NCI-H2196 (cell line): ENCODE results near the gene SVEP1.

Experiments used
- DNase-seq: peaks from one replicate; lab custom pipeline; 2025; ENCODE audit not compliant: unreplicated experiment; lab: John Stamatoyannopoulos, UW

SVEP1 gene

DNA sequence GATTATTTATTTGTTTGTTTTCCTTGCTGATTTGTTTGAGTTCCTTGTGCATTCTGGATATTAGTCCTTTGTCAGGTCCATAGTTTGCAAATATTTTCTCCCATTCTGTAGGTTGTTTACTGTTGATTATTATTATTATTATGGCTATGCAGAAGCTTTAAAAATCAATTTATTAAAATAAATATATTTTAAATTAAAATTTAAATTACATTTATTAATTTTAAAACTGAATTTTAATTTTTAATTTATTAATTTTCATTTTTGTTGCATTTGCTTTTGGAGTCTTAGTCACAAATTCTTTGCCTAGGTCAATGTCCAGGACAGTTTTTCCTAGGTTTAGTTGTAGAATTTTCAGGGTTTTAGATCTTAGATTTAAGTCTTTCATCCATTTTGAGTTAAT, 50.9 kb downstream of the SVEP1 start:
- no peak for DNase-seq

DNA sequence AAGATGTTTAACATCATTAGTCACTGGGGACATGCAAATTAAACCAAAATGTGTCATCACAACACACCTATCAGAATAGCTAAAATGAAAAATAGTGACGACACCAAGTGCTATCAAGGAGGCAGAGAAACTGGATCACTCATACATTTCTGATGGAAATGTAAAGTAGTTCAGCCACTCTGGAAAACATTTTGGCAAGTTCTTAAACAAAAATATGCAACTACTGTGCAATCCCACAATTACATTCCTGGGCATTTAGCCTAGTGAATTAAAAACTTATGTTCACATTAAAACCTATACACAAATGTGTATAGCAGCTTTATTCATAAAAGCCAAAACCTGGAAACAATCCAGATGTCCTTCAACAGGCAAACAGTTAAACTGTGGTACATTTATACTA, 53.1 kb downstream of the SVEP1 start:
- no peak for DNase-seq

DNA sequence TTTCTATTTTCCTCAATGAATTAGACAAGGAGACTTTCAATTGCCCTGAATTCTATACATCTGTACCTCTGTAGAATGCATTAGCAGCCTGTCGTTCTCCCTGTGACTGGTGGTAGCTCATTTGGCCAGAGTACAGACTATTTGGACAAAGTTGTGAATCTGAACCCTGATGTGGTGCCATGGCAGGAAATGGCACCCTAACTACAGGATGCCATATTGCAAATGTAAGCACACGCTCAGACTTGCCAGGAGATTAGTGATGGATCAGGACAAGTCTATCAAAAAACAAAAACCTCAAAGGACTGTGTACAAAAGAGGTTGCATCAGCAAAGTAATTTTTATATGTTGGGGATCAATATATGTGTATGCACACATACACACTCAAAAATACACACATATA, 58.3 kb downstream of the SVEP1 start:
- no peak for DNase-seq

DNA sequence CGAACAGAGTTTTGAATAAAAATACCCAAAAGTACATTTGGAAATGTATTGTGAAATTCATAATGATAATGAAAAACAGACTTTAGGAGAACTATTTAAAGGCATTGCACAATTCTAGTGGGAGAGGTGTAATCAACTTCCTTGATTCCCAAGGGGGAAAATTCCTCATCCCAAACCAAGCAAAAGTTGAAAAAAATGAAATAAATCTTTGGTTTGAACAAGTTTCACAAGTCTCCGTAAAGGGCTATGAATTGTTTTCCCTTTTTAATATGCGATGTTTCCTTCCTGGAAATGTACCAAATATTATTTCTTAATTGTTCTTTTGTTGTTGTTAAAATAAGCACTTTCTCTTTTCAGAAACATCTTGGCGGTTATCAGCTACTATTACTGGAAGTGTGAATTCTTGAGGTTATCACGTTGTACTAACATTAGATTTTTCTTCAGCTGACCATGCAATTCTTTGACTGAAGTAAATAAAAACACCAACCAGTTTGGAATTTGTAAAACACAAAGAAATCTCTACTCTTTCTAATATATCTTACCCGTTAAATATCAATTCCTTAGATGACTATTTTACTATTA, 59.3 kb downstream of the SVEP1 start:
- no peak for DNase-seq

DNA sequence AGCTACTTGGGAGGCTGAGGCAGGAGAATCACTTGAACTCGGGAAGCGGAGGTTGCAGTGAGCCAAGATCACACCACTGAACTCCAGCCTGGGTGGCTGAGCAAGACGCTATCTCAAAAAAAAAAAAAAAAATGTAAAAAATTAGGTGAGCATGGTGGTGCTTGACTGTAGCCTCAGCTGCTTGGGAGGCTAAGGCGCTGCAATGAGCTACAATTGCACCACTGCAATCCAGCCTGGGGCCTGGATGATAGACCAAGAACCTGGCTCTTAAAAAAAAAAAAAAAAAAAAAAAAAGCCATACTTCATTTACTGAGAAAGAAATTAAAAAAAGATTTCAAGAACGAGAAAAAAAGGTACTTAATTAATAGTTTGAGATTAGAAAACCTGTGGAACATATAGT, 62.1 kb downstream of the SVEP1 start:
- DNase-seq, result no peak

DNA sequence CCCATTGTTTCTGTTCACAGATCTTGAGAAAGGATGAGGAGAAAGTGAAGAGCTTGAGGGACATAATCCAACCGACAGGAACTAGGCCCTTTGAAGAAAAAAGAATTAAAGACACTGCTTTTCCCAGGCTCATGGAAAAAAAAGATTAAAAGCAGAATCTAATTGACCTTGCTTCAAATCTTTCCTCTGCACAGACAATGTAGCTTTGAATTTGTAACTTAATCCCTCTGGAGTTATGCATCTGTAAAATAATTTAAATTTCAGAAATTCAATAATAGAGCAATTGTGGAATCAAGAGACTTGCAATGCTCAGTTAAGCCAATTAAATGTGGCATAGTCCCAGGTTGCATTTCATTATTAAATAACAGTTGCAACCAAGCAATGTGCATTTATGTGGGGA, 64.6 kb downstream of the SVEP1 start:
- no peak for DNase-seq

DNA sequence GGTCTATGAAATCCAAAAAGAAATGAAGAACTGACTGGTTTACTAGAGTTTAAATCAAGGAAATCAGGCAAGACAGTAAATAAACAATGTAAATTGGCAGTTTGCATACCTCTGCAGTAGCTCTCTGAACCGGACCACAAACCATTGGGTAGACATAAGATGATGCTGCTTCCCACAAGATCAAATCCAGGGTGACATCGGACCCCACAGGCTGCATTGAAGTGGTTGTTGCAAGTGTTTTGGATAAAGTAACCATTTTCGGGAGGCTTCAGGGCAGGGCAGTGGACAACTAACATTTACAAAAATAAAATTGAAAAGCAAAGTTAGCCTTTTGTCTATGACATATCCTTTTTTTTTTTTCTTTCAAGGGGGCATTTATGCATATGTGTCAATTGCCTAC, 66.7 kb downstream of the SVEP1 start:
- DNase-seq, result no peak

DNA sequence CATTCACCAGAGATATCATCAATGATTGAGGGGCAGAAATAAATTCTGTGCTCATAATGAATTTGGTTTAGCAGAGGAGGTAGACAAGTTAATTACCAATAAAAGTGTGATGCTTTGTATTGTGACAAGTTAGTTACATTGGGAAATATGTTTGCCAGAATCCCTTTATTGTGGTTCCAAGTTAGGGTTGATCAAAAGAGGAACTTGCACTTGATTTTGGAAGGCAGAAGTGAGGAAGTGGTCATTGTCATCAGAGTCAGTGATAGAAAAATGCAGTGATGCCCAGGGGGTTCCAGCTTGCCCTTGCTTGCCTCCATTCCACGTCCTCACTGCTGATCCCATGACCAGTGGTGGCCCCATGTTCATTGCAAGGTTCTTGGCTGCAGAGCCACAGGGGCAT, 69.7 kb downstream of the SVEP1 start:
- DNase-seq, result no peak

DNA sequence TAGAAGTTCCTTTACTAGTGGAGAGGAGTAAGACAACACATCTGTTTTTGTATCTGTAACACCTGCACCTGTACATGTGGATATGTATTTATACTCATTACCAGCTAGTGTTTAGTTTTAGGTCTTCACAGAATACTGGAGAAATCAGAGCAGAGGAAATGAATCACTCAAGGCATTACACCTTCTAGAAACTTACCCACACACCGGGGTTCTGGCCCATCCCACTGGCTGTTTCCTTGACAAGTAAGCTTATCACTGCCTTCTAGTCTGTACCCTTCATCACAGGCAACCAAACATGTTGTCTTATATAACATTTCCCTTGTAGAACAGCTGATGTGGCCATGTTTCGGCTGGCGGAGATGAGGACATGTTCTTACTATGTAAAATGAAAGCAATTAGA, 76.7 kb downstream of the SVEP1 start:
- no peak for DNase-seq

DNA sequence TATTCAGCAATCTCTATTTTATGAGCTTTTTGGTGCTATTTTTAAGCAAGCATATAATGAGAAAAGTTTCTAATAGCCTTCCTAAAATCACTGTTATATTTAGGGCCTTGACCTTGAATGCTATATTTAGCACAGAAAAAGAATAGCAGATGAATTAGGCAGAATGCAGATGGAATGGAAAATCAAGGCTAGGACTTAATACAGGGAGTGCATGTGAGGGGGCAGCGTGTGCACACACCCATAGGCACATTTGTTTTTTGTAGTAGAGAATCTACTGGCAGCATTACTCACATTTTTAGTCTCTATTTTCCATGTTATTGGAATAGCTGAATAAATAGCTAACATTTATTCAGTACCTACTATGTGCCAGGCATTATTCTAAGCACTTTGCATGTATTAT, 79.9 kb downstream of the SVEP1 start:
- DNase-seq, result no peak

DNA sequence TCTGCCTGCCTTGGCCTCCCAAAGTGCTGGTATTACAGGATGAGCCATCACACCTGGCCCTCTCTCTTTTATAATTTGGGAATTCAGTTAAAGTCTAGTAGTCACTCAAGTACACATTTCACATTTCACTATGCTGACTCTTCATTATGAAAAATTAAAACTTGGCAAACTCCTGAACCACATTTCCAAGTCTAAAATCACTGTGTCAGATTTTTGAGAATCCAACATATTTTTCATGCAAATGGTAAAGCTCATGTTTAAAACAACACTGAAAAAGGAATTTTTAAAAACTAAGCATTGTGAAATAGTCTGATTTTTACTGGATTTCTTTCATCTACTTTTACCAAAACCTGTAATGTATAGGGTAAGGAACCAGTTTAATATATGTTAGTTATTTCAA, 92.3 kb downstream of the SVEP1 start:
- DNase-seq, result no peak

DNA sequence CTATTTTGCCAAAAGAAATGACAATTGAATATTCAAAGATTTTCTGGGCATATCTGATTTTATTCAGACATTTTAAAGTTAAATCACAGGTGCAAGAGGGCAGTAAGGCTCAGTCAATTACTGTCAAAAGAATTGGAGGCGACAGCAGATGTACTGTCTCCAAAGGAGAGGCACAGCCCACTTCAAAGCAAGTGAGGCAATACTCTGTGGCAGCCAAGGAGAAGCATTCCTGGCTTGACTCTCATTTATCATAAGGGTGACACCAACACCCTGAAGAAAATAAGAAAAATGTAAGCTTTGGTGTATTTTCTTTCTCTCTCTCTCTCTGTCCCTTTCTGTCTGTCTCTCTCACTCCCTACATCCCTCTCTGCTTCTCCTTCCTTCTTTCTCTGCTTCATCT, 93.3 kb downstream of the SVEP1 start:
- no peak for DNase-seq

DNA sequence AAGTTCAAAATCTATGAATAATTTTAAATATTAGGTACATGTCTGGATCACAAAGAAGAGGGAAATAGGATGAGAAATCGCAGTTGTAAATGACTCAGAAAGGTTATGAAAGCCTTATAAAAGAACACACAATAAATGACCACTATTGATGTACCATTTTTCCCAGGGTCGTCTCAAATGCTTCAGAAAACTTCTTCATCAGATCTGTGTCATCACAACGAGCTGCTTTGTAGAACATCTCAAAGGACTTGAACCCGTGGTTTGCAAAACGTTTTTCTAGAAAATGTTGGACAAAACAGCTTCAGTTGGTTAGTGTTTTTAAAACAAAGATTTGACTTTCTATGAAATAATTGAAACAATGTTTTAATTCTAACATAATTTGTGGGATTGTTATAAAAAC, 100.1 kb downstream of the SVEP1 start:
- DNase-seq, result no peak

DNA sequence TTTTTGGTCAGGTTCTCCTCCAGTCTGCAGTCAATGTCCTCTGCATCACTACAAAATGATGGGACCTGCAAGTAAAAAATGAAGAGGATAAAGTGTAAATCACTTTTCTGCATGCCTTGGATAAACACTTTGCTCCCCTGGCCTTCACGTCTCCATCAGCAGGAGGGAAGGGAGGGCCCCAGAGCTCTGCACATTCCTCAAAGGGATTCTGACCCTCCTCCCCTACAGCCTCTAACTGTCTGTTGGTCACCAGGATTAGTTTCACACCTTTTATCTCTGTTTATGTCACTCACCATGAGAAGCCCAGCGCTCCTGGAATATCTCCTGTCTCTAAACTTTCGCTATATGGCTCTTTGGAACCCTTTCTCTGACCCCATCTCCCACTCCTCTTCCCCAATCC, 103.3 kb downstream of the SVEP1 start:
- DNase-seq, result no peak

DNA sequence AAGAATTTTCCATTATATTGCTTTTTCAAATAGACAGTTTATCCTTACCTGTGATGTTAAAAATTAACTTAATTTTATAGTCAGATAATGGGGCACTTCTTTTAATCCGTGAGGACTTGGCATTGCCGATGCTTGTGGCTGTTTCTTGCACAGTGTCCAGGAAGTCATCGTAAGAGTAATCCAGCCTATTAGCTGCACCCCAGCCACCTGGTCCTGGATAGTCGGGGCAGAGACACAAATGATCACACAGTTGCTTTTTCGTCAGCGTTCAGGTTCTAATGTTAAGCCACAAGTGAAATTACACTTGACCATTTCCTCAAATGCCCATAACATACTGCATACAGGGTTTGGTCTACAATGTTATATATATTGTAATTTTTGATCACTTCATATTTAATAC, 107.4 kb downstream of the SVEP1 start:
- DNase-seq, result no peak

DNA sequence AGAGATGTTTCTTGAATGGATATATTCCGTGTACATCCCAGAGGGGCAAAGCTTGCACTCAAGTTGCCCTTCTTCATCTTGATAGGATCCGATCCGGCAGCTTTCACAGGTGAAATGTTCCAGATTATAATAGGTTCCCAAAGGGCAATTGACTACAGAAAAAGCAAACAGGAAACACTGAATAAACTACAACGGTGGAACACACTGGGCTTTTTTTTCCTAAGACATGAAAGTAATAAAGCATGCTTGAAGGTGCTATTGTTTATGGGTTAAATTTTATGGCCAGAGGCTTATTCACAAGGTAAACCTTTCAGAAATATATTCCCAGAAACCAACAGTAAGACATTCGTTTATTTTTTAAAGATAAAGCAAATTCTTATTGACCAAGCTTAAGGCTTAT, 110.6 kb downstream of the SVEP1 start:
- DNase-seq, result no peak

DNA sequence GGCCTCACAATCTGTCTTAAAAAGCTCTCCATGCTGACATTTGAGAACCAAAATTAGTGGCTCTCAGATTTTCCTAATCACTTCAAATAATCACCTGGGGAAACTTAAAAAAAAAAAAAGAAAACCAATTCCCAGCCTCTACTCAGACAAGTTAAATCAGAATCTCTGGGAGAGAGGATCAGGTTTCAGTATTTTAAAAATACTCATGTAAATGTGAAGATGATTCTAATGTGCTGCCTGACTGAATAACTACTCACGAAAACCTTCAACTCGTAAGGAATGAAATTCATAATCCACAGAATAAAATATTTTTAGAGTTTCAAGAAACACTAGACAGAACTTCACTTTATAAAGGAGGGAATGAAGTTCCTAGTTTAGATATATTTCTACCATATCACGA, 114.4 kb downstream of the SVEP1 start:
- DNase-seq, result no peak

DNA sequence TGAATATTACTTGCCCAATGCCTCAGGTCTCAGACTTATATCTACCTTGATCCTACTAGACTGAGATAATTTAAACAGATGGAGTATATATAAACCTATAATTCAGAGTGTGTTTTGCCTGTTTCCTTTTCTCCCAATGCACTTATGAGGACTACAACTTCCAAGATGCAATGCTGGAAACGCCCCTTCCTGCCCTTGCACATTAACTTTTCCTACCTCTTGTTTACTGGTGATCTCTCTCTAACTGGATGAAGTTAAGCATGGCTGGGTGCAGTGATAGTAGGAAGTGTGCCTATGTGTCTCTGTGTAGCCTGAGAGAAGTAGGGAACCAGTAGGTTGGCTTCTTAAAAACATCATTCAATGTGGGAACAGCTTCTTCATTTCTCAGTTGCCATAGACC, 115.2 kb downstream of the SVEP1 start:
- DNase-seq, result no peak

DNA sequence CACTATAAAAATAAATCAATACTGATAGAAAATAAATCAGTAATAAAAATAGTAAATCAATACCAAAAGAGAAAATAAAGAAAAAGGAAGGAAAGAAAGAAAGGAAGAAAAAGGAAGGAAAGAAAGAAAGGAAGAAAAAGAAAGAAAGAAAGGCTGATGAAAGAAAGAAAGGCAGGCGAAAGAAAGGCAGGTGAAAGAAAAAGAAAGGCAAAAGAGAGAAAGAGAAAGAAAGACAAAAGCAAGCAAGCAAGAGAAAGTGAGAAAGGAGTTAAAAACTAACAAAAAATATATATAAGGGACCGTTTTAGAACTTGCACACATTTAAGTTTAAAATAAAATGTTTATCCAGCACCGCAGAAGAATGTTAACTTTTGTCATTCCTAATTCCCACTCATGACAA, 116.0 kb downstream of the SVEP1 start:
- DNase-seq, result no peak

DNA sequence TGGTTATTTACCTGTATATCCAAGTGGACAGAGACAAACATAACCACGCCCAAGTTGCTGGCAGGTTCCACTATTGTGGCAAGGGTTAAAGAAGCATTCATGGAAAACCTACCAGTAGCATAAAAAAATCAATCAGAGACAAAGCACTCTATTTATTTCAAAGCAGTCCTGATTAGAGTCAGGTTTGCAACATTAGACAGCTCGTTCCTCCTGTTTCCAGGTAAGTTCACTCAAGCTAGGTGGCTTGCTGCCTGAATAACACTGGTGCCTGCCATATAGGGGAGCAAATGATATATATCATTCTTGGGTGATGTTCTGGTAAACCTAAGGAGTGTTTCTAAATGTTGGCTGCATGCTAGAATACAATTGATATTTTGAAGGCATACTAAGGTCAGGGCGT, 122.3 kb downstream of the SVEP1 start:
- no peak for DNase-seq

DNA sequence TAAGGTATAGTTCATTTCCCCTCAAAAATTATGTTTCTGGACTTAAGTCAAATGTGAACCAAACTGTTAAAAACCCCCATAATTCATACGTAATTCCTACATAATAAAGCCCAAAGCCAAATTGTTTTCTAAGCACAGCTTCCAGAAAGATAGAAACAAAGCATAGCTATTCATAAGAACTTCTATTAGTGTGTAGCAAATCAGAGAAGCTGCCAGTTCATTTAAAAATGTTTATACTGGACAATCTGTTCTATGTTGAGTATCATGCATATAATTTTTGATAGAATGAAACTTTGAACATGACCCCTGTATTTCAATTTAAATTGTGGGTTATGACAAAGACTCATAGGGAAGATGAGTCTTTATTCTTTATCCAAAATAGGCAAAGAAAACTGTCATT, 122.9 kb downstream of the SVEP1 start:
- DNase-seq, result no peak

DNA sequence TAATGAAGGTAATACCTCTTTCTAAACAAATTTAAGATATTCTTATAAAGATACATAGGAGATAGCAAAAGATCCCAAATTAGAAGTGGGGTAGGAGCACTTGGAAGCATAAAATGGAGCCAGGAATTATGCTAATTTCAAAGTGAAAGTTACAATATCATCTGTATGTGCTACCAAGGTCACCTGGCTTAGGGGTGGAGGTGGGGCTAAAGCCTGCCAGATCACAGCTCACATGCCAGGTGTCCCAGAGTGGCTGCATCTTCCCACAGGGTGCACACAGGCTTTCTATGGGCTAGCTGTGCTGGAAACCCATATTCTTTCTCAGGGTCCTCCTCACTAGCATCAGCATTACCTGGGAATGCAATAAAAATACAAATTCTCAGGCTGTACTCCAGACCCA, 123.7 kb downstream of the SVEP1 start:
- DNase-seq, result no peak

DNA sequence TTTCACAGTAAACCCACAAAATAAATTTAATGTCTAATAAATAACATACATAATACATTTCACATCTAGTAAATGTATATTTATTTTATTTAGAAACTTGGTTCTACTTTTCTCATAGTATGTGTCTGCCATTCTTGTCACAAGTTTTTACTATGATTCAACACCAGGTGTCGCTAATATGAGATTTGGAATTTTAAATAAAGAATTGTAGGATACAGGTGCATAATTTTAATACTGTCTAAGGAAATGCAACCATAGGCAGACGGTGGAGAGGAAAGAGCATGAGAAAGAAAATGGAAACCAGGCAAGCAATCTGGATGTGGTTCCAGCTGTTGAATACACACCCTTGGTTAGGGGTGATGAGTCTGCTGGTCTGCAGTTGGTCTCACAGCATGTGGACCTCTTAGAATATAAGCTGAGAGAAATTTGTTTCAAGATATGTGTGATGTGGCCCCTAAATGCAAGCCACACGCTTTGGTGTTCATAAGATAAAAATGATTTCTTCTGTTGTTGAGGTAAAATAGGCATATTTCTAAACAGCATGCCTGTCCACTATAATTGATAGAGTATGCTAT, 127.2 kb downstream of the SVEP1 start:
- no peak for DNase-seq

DNA sequence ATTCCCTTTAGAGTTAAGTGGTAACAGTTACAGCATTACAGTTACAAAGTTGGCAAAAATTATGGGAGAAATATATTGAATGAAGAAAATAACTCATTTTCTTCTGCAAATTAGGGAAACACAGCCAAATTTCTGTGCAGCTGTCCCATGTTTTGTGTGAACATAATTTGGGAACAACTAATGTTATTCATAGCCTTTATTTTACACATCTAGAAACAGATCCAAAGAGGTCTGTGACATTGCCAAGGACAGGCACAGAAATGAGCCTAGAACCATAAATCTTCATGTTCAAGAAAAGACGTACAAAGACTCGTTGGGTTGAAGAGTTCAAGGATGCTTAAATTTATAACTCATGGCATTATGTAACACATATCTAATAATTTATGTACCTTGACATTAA, 127.8 kb downstream of the SVEP1 start:
- no peak for DNase-seq
